SK-N-SH (cell line): ENCODE data around the gene SPNS1. TPM values are rescaled to one million over a fixed set of nuclear protein-coding genes. Genes with fewer than 3 reads are reported as not detected.

Experiments
- CTCF ChIA-PET: fragments of 300-600, 350-600 bp; formaldehyde crosslinking; extraction: SDS; loops from one replicate; lab custom pipeline; 2021; lab: Yijun Ruan, JAX
- POLR2A ChIA-PET: fragments of 350-600 bp; sonication (Branson Sonifier 250); formaldehyde crosslinking; extraction: SDS; loops from one replicate; lab custom pipeline; 2020; ENCODE audit warnings: antibody characterized with exemption, inconsistent platforms; lab: Yijun Ruan, JAX
- DNase-seq: peaks from one replicate; pipeline ENCODE4 v3.0.0; 2012
- H2AFZ ChIP-seq: fragments of 200-600 bp; sonication (generic); 2 replicates; pipeline ENCODE4 v1.8.1; 2016; ENCODE audit warnings: antibody characterized with exemption, mild to moderate bottlenecking, low read depth
- H3F3A ChIP-seq: fragments of 200-600 bp; sonication (generic); replicated peaks from 2 replicates; pipeline ENCODE3; 2016; ENCODE audit warnings: antibody characterized with exemption, mild to moderate bottlenecking; ENCODE audit not compliant: insufficient read depth
- H3K27ac ChIP-seq, 2 experiments: fragments of 200-500 bp in 1 of 2; fragments of 200-600 bp in 1 of 2; sonication (Bioruptor generic) in 1 of 2; sonication (generic), shearing (Covaris generic) in 1 of 2; 2 replicates each; pipeline versions ENCODE4 v1.5.1 to v1.6.1; 2014 to 2016; ENCODE audit warnings: low read depth in 2 of 2, inconsistent platforms in 1 of 2, low read length in 1 of 2, mild to moderate bottlenecking in 1 of 2, mixed read lengths in 1 of 2
- H3K27me3 ChIP-seq: fragments of 200-600 bp; sonication (generic), shearing (Covaris generic); 2 replicates; pipeline ENCODE4 v1.6.1; 2016; ENCODE audit warnings: mixed run types; ENCODE audit not compliant: insufficient read depth
- H3K36me3 ChIP-seq, 2 experiments: fragments of 200-500 bp in 1 of 2; fragments of 200-600 bp in 1 of 2; sonication (Bioruptor generic) in 1 of 2; sonication (generic) in 1 of 2; replicated peaks in 1 of 2; 2 replicates each; pipeline versions ENCODE3 to v1.5.1; 2014 to 2016; ENCODE audit warnings: low read length in 1 of 2, mild to moderate bottlenecking in 1 of 2; ENCODE audit not compliant: insufficient read depth in 2 of 2, control insufficient read depth in 1 of 2
- H3K4me1 ChIP-seq, 2 experiments: fragments of 200-500 bp in 1 of 2; fragments of 200-600 bp in 1 of 2; sonication (Bioruptor generic) in 1 of 2; sonication (generic), shearing (Covaris generic) in 1 of 2; 2 replicates each; pipeline versions ENCODE4 v1.5.1 to v1.6.1; 2014 to 2016; ENCODE audit warnings: low read depth in 1 of 2, low read length in 1 of 2, mixed run types in 1 of 2; ENCODE audit not compliant: insufficient read depth in 2 of 2, control insufficient read depth in 1 of 2
- H3K4me2 ChIP-seq: fragments of 200-600 bp; sonication (generic), shearing (Covaris generic); 2 replicates; pipeline ENCODE4 v1.6.1; 2017; ENCODE audit warnings: mixed run types
- H3K4me3 ChIP-seq, 2 experiments: fragments of 200-500 bp in 1 of 2; fragments of 200-600 bp in 1 of 2; sonication (Bioruptor generic) in 1 of 2; sonication (generic), shearing (Covaris generic) in 1 of 2; 2 replicates each; pipeline versions ENCODE4 v1.5.1 to v1.8.1; 2014 to 2016; ENCODE audit warnings: low read depth in 2 of 2, inconsistent platforms in 1 of 2, low read length in 1 of 2, mild to moderate bottlenecking in 1 of 2, mixed read lengths in 1 of 2, moderate library complexity in 1 of 2
- H3K79me2 ChIP-seq: fragments of 200-600 bp; sonication (generic); 2 replicates; pipeline ENCODE4 v1.8.1; 2017; ENCODE audit warnings: mild to moderate bottlenecking; ENCODE audit not compliant: insufficient read depth
- H3K9ac ChIP-seq: fragments of 200-600 bp; sonication (generic); 2 replicates; pipeline ENCODE4 v1.6.1; 2017; ENCODE audit warnings: mixed run types
- H3K9me2 ChIP-seq: fragments of 200-600 bp; sonication (generic); 2 replicates; pipeline ENCODE4 v1.6.1; 2017; ENCODE audit warnings: mixed run types
- H3K9me3 ChIP-seq: fragments of 200-600 bp; sonication (generic); 2 replicates; pipeline ENCODE4 v1.6.1; 2017; ENCODE audit warnings: mixed run types, mild to moderate bottlenecking, moderate library complexity
- H4K20me1 ChIP-seq: fragments of 200-600 bp; sonication (generic); 2 replicates; pipeline ENCODE4 v1.6.1; 2017; ENCODE audit warnings: mild to moderate bottlenecking, mixed run types; ENCODE audit not compliant: insufficient read depth
- CHD2 ChIP-seq: fragments of 150-350 bp; IDR thresholded peaks from 2 replicates; pipeline ENCODE4 v1.6.1; 2018; ENCODE audit warnings: low read length; ENCODE audit not compliant: partially characterized antibody
- ELF1 ChIP-seq: IDR thresholded peaks from 2 replicates; pipeline ENCODE4 v1.4.0; 2012
- EZH2phosphoT487 ChIP-seq: fragments of 200-600 bp; sonication (generic); IDR thresholded peaks from 2 replicates; pipeline ENCODE4 v1.6.1; 2017; ENCODE audit warnings: low read depth, mixed run types, mild to moderate bottlenecking, antibody characterized with exemption, moderate library complexity, borderline replicate concordance
- FOSL2 ChIP-seq: IDR thresholded peaks from 2 replicates; pipeline ENCODE4 v1.4.0; 2012; ENCODE audit warnings: low read depth, mild to moderate bottlenecking, moderate library complexity, borderline replicate concordance
- FOXJ3 ChIP-seq: sonication (generic); formaldehyde crosslinking; IDR thresholded peaks from 2 replicates; pipeline ENCODE4 v1.5.1; 2020; ENCODE audit warnings: mild to moderate bottlenecking, missing genetic modification reagents
- GABPA ChIP-seq: IDR thresholded peaks from 2 replicates; pipeline ENCODE4 v1.4.0; 2012; ENCODE audit warnings: low read depth, mild to moderate bottlenecking
- GATA2 ChIP-seq: sonication (generic); formaldehyde crosslinking; IDR thresholded peaks from 2 replicates; pipeline ENCODE4 v1.5.0; 2020; ENCODE audit warnings: mild to moderate bottlenecking, missing genetic modification reagents
- MAX ChIP-seq: IDR thresholded peaks from 2 replicates; pipeline ENCODE4 v1.4.0; 2012; ENCODE audit warnings: low read depth
- MEF2A ChIP-seq: IDR thresholded peaks from 2 replicates; pipeline ENCODE4 v1.4.0; 2012; ENCODE audit warnings: low read depth, borderline replicate concordance
- MXI1 ChIP-seq: IDR thresholded peaks from 2 replicates; pipeline ENCODE4 v1.6.1; 2012; ENCODE audit warnings: mild to moderate bottlenecking, low read depth, low read length, improper control_type of control experiment
- NFIC ChIP-seq: IDR thresholded peaks from 2 replicates; pipeline ENCODE4 v1.4.0; 2012; ENCODE audit warnings: borderline replicate concordance
- SMC3 ChIP-seq: IDR thresholded peaks from 2 replicates; pipeline ENCODE4 v1.6.1; 2012; ENCODE audit warnings: low read depth, low read length, improper control_type of control experiment
- TCF12 ChIP-seq: IDR thresholded peaks from 2 replicates; pipeline ENCODE4 v1.4.0; 2012
- TEAD4 ChIP-seq: IDR thresholded peaks from 2 replicates; pipeline ENCODE4 v1.4.0; 2012; ENCODE audit warnings: mild to moderate bottlenecking, borderline replicate concordance; ENCODE audit not compliant: insufficient read depth
- USF2 ChIP-seq: fragments of 150-350 bp; IDR thresholded peaks from 2 replicates; pipeline ENCODE4 v1.6.1; 2017; ENCODE audit warnings: antibody characterized with exemption, low read length, low read depth, borderline replicate concordance
- YY1 ChIP-seq: IDR thresholded peaks from 2 replicates; pipeline ENCODE4 v1.4.0; 2012; ENCODE audit warnings: low read depth, mild to moderate bottlenecking
- WGBS: methylation state at CpG from one replicate; pipeline ENCODE4 v1.1.6; 2017; ENCODE audit warnings: low lambda C conversion rate; 5-methylcytosine and 5-hydroxymethylcytosine counted together
- polyA plus RNA-seq, 3 experiments: library from polyadenylated mRNA; depleted of rRNA; stranded (reverse); fragments of >200 nt; gene quantifications; 2 replicates each; pipeline ENCODE4 v1.2.3, GENCODE V29; 2012

The SPNS1 gene
- polyA plus RNA-seq, 1 of the 3 experiments (the other 2 are of a cell fraction) = 41.1 TPM

DNA sequence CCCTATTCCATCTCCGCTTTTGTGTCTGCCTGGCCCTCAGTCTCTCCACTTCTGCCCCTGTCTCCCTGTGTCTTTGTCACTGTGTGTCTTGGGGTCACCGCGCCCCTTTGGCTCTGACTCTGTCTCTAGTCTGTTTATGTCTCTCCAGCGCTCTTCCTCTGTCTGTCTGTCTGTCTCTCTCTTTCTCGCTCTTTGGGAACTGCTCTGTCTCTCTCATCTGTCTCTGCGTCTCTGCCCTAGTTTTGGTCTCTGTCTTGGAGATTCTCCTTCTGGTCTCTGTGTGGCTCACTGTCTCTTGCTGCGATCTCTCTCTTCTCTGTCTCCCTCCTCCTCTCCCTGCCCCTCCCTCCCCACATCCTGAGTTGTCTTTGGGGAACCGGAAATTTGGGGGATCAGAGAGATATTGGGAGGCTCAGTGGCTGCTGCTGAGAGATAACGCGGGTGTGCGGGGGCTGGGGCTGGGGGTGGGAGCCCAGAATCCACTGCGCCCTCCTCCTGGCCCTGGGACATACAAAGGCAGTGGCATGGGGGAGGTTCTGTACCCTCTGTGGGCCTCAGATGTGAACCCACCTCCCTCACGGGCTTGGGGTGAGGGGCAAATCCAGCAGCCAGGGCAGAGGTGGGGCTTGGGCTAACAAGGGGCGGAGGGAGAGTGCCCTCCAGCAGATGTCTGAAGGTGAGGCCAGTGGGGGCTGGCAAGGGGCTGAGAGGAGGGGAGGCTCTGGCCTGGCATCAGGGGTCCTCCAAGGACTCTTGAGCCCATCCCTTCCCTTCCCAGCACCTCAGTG is 34.7 kb downstream of the SPNS1 start:
- Histone ChIP-seq H3K4me2 (no peak overlapping the region), H3K4me3 (no peak overlapping the region), H3K9me3 (no peaks in the 10 kb centered on the region), H4K20me1 (no peaks in the 10 kb centered on the region), H3K27me3 (no peaks in the 10 kb centered on the region)
- POLR2A ChIA-PET = no interaction called here
- CTCF ChIA-PET = no interaction called here
- DNase-seq = no peak
- 78% methylated on average over 14 of the region's 14 CpGs for WGBS
- no peak for TF ChIP-seq GABPA
- no peak for TF ChIP-seq FOXJ3 (CRISPR knock-in tag)
- no peak for TF ChIP-seq NFIC
- TF ChIP-seq FOSL2 = no peak
- no peak for TF ChIP-seq MEF2A
- no peak for TF ChIP-seq USF2
- TF ChIP-seq ELF1 = no peak
- TF ChIP-seq YY1 = no peak
- TF ChIP-seq TCF12 = no peak
- no peak for TF ChIP-seq CHD2
- no peak for TF ChIP-seq EZH2phosphoT487
- TF ChIP-seq, all 33 proteins: peak for 0
- H3K36me3 ChIP-seq = no peaks in the 10 kb centered on the region
- no peak overlapping the region for H3K27ac ChIP-seq
- no peaks in the 10 kb centered on the region for H3K9me2 ChIP-seq
- no peak overlapping the region for H2AFZ ChIP-seq
- H3K9ac ChIP-seq = no peak overlapping the region
- no peaks in the 10 kb centered on the region for H3K4me1 ChIP-seq
- H3K79me2 ChIP-seq = no peaks in the 10 kb centered on the region
- H3F3A ChIP-seq = no peaks in the 10 kb centered on the region

DNA sequence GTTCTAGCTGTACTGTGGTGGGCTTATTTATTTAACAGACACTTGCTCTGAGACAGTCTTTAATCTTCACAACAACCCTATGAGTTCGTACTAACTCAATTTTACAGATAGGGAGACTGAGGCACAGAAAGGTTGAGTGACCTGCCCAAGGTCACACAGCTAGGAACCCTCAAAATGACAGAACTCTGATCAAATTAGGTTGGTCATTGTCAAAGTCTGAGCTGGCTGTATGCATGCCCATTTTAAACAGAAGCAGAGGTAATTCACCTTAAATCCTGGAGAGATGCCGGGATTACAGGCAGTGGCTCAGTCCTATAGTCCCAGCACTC is 35.2 kb downstream of the SPNS1 start:
- no peak overlapping the region for H3K4me2 ChIP-seq
- H3K9ac ChIP-seq = no peak overlapping the region
- no peaks in the 10 kb centered on the region for H3K36me3 ChIP-seq
- no peak for DNase-seq
- WGBS = 69% methylated on average over 2 of the region's 2 CpGs
- H3K4me3 ChIP-seq = no peak overlapping the region
- H3K27ac ChIP-seq = no peak overlapping the region
- no peaks in the 10 kb centered on the region for H4K20me1 ChIP-seq
- H3F3A ChIP-seq = no peaks in the 10 kb centered on the region
- no peaks in the 10 kb centered on the region for H3K9me3 ChIP-seq
- H3K9me2 ChIP-seq = no peaks in the 10 kb centered on the region
- POLR2A ChIA-PET = no interaction called here
- H3K27me3 ChIP-seq = no peaks in the 10 kb centered on the region
- TF ChIP-seq GATA2 (no peak), MAX (no peak), MXI1 (no peak), TEAD4 (no peak), GABPA (no peak), TCF12 (no peak), SMC3 (no peak)
- CTCF ChIA-PET = no interaction called here
- no peaks in the 10 kb centered on the region for H3K79me2 ChIP-seq
- no peak overlapping the region for H2AFZ ChIP-seq
- no peaks in the 10 kb centered on the region for H3K4me1 ChIP-seq
